GM19455 (cell line): Measurements from ENCODE around the gene ARAP2.

ENCODE experiments used
- ATAC-seq: cut with Tn5 transposase; IDR thresholded peaks from one replicate; pipeline ENCODE4 v1.9.1; 2021; ENCODE audit not compliant: unreplicated experiment

The ARAP2 gene

GRCh38 chr4:36224972-36225903, 19.1 kb downstream of the ARAP2 start:
- no peak for ATAC-seq

- ATAC-seq, result no peak
Measured at GRCh38 chr4:36222702-36223101, 21.6 kb downstream of the ARAP2 start.

GRCh38 chr4:36220776-36221175, 23.5 kb downstream of the ARAP2 start:
- ATAC-seq, result no peak

- ATAC-seq, result no peak
Measured at GRCh38 chr4:36218121-36218520, 26.2 kb downstream of the ARAP2 start.

- no peak for ATAC-seq
Measured at GRCh38 chr4:36215627-36216026, 28.7 kb downstream of the ARAP2 start.

GRCh38 chr4:36214735-36215485, 29.4 kb downstream of the ARAP2 start:
- ATAC-seq, result no peak

GRCh38 chr4:36213977-36214376, 30.3 kb downstream of the ARAP2 start:
- no peak for ATAC-seq

- ATAC-seq, result no peak
Measured at GRCh38 chr4:36211084-36211483, 33.2 kb downstream of the ARAP2 start.

- no peak for ATAC-seq
Measured at GRCh38 chr4:36209941-36210649, 34.2 kb downstream of the ARAP2 start.

- peak; percentile 74 for ATAC-seq
Measured at GRCh38 chr4:36208893-36209473, 35.3 kb downstream of the ARAP2 start.

GRCh38 chr4:36207831-36208520, 36.3 kb downstream of the ARAP2 start:
- no peak for ATAC-seq

- no peak for ATAC-seq
Measured at GRCh38 chr4:36207367-36207766, 36.9 kb downstream of the ARAP2 start.

GRCh38 chr4:36206603-36207311, 37.6 kb downstream of the ARAP2 start:
- ATAC-seq, result no peak

GRCh38 chr4:36206012-36206411, 38.3 kb downstream of the ARAP2 start:
- ATAC-seq, result no peak

GRCh38 chr4:36198861-36199260, 45.5 kb downstream of the ARAP2 start:
- ATAC-seq, result no peak

GRCh38 chr4:36198068-36198808, 46.1 kb downstream of the ARAP2 start:
- no peak for ATAC-seq

- no peak for ATAC-seq
Measured at GRCh38 chr4:36197501-36197900, 46.8 kb downstream of the ARAP2 start.

GRCh38 chr4:36196145-36196913, 48.0 kb downstream of the ARAP2 start:
- ATAC-seq, result no peak
